Breast epithelium (tissue), 3 donors: Measurements from ENCODE around the gene IMPA2.

Source experiments
- CTCF ChIP-seq, 3 donors: fragments of 450-650 bp; IDR thresholded peaks; one replicate each; pipeline ENCODE4 v1.5.1; 2016 to 2017; ENCODE audit warnings: antibody characterized with exemption in 3 of 3, mild to moderate bottlenecking in 3 of 3, moderate library complexity in 3 of 3
- POLR2A ChIP-seq: fragments of 450-650 bp; IDR thresholded peaks from one replicate; pipeline ENCODE4 v1.6.1; 2016; ENCODE audit warnings: antibody characterized with exemption, mild to moderate bottlenecking, moderate library complexity

- TF ChIP-seq CTCF (IDR thresholded peaks at IDR 0.05) (no peak), POLR2A (no peak)
Measured at GRCh38 chr18:12007063-12007462, 25.8 kb downstream of the IMPA2 start.
